ENCODE data around the gene PAGE5. TPM values are rescaled to one million over a fixed set of nuclear protein-coding genes. Genes with fewer than 3 reads are reported as not detected.

PAGE5 gene
- total RNA-seq, 4 donors from 2014 or later = not detected

DNA sequence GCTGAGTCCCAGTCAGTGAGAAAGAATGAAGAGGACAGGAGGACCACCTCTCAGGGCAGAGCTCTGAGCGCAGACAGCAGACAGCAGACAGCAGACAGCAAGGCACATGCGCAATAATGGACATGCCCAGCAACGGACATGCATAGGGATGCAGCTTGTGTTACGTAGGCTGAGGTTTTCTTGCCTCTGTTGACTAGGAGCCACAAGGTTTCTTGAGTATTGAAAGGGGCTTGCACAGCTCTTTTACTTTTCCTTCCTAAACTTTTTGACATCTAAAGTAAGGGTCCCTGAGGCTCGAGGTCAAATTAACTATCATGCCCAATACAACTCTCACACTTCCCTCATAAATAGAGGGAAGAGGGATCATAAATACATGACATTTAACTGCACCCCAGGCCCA, 44.7 kb downstream of the PAGE5 start, which contains the start of gene PAGE3:
PAGE3 (minus strand) TSS at position 101 of the 400 bp plus-strand sequence. CDS start 1,013 bp downstream, outside the sequence.
- DNase-seq (ENCODE audit: low spot score in 2 of 2) = no peak
- Histone ChIP-seq H3K36me3 (no peaks in the 10 kb centered on the region), H3K4me1 (no peaks in the 10 kb centered on the region), H3K27me3 (no peaks in the 10 kb centered on the region), H3K9me3 (no peaks in the 10 kb centered on the region), H3K27ac (no peak within 1 kb of the TSS), H3K4me3 (no peak within 1 kb of the TSS)
- TF ChIP-seq POLR2AphosphoS5 (IDR thresholded peaks at IDR 0.05) (no peak), EP300 (IDR thresholded peaks at IDR 0.05) (no peak), POLR2A (IDR thresholded peaks at IDR 0.05) (no peak)
- TF ChIP-seq, protein P1, sequence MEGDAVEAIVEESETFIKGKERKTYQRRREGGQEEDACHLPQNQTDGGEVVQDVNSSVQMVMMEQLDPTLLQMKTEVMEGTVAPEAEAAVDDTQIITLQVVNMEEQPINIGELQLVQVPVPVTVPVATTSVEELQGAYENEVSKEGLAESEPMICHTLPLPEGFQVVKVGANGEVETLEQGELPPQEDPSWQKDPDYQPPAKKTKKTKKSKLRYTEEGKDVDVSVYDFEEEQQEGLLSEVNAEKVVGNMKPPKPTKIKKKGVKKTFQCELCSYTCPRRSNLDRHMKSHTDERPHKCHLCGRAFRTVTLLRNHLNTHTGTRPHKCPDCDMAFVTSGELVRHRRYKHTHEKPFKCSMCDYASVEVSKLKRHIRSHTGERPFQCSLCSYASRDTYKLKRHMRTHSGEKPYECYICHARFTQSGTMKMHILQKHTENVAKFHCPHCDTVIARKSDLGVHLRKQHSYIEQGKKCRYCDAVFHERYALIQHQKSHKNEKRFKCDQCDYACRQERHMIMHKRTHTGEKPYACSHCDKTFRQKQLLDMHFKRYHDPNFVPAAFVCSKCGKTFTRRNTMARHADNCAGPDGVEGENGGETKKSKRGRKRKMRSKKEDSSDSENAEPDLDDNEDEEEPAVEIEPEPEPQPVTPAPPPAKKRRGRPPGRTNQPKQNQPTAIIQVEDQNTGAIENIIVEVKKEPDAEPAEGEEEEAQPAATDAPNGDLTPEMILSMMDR (IDR thresholded peaks at IDR 0.05) = no peak
- WGBS = 84% methylated on average over 5 of the region's 5 CpGs

Other genes with a start within 250 kb of the PAGE5 start
- gene PFKFB1, start 226.2 kb upstream of the PAGE5 start, total RNA-seq = 1 to 10 TPM in 1 of 4 donors, under 1 TPM in 2, not detected in 1; 0.49 to 1.9 (median 0.64) TPM
- gene APEX2, start 220.0 kb upstream of the PAGE5 start, total RNA-seq = 10 to 100 TPM; 12.4 to 25.2 (median 22.0) TPM
- gene ALAS2, start 189.4 kb upstream of the PAGE5 start, total RNA-seq = not detected
- gene PAGE2B, start 145.3 kb upstream of the PAGE5 start, total RNA-seq = not detected
- gene PAGE2, start 131.3 kb upstream of the PAGE5 start, total RNA-seq = not detected
- not detected for gene PAGE3, start 44.6 kb downstream of the PAGE5 start, total RNA-seq
- gene MAGEH1, start 231.8 kb downstream of the PAGE5 start, total RNA-seq = 10 to 100 TPM in 2 of 4 donors, 1 to 10 TPM in 2; 6.4 to 13.8 (median 10.1) TPM

All from suprapubic skin (tissue), 4 donors.